HG03432 (cell line): ENCODE measurements around the gene GAS2L2.
"Not testable (repeated sequence)": the region's sequence is repeated elsewhere in the genome, so short reads cannot be mapped to it uniquely, and the experiment has no call there.

Source experiments
- ATAC-seq: cut with Tn5 transposase; IDR thresholded peaks from one replicate; pipeline ENCODE4 v1.9.1; 2021; ENCODE audit warnings: mild to moderate bottlenecking, moderate library complexity; ENCODE audit not compliant: unreplicated experiment

GAS2L2 gene

GRCh38 chr17:35730400-35731005 lies 22.5 kb downstream of the GAS2L2 start:
- ATAC-seq: no peak

- no peak for ATAC-seq
Observed at GRCh38 chr17:35729405-35729833, 23.6 kb downstream of the GAS2L2 start.

GRCh38 chr17:35728551-35728950 lies 24.5 kb downstream of the GAS2L2 start:
- ATAC-seq: no peak

DNA sequence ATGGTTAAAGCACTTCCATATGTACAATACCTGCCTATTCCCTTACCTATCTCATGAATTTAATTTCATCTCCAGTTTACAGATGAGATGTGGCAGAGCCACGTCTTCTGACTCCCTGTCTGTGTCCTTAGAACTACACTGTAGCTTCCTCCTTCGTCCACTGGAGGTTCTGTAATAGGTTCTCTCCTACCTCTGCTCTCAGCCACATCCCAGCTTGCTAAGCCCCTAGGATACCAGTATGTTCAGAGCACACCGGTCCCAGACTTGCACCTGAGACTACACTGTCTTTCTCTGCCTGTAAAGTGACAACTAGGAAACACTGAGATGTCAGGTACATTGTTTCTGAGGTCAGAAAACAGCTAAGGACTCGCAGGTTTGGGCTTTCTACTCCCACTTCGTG lies 25.4 kb downstream of the GAS2L2 start:
- ATAC-seq: no peak

GRCh38 chr17:35726953-35727460 lies 26.0 kb downstream of the GAS2L2 start:
- ATAC-seq: no peak

GRCh38 chr17:35726127-35726952 lies 26.7 kb downstream of the GAS2L2 start:
- ATAC-seq: no peak

GRCh38 chr17:35725802-35726126 lies 27.3 kb downstream of the GAS2L2 start:
- no peak for ATAC-seq

DNA sequence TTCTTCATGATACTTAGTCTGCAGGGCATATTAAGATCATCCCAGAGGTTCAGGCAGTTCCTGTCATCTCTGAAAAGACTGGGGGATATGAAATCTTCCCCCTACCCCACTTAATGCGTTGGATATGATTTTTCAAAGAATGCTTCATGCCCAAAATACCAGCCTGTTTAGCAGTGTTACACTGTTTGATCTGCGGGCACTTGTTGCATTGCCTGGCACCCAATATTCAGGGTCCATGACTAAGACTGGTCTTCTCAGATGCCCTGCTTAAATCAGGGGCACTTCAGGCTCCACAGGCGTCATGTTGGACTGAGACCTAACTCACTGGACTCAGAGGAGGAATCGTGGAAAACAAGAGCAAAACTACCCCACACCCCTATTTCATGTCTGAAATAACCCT lies 28.0 kb downstream of the GAS2L2 start:
- no peak for ATAC-seq

DNA sequence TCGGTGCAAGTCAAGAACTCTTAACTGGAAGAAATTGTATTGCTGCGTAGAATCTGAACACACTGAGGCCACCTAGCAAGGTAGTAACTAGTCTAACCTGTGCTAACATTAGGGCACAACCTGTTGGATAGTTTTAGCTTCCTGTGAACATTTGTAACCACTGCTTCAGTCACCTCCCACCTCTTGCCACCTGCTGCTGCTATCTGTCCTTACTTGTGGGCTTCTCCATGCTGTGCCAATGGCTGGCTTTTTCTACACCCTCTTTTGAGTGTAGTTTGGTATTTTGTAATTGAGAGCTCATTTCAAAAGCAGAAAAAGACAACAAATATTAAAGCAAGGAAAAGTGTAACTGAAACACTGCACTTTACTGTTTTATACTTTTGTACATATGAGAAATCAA lies 29.3 kb downstream of the GAS2L2 start:
- no peak for ATAC-seq

- ATAC-seq: no peak
Observed at GRCh38 chr17:35717475-35717874, 35.6 kb downstream of the GAS2L2 start.

DNA sequence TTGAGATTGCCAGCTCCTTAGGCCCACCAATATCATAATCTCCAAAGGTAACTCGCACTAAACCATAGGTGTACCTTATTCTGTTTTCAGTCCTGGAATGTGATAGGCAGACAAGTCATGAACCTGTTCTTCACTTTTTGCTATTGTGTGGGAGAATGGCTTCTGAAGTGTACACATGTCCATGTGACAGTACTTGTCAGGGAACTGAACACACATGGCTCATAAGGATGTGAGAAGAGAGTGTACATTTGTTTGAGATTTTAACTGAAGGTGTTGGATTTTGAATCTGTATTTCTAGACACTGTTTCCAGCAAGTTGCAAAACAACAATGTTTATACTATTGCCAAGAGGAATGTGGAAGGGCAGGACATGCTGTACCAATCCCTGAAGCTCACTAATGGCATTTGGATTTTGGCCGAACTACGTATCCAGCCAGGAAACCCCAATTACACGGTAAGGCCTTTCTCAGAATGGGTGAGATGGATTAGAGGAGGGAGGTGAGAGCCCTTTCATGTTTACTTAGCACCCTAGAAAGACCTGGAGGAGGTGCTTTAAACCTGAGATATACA lies 36.1 kb downstream of the GAS2L2 start:
- no peak for ATAC-seq

DNA sequence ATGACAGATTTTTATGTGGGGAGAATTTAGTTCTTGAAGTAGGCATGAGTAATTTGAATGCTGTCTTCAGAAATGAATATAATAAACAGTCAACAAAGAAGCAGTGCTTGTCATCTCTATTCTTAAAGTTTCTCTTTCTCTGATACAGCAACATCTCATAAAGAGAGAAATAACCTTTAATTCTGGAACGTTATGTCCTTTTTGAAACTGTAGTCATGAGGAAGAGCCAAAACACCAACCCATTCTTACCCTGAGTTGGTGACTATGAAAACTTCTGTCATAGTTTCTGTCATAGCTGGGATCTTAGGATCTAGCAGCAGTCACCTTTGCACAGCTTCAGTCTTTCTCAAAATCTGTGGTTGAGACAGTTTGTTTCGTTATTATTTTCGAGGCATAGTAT lies 36.9 kb downstream of the GAS2L2 start:
- ATAC-seq: no peak

- ATAC-seq: no peak
Observed at GRCh38 chr17:35715416-35715815, 37.6 kb downstream of the GAS2L2 start.

GRCh38 chr17:35714988-35715387 lies 38.1 kb downstream of the GAS2L2 start:
- no peak for ATAC-seq

DNA sequence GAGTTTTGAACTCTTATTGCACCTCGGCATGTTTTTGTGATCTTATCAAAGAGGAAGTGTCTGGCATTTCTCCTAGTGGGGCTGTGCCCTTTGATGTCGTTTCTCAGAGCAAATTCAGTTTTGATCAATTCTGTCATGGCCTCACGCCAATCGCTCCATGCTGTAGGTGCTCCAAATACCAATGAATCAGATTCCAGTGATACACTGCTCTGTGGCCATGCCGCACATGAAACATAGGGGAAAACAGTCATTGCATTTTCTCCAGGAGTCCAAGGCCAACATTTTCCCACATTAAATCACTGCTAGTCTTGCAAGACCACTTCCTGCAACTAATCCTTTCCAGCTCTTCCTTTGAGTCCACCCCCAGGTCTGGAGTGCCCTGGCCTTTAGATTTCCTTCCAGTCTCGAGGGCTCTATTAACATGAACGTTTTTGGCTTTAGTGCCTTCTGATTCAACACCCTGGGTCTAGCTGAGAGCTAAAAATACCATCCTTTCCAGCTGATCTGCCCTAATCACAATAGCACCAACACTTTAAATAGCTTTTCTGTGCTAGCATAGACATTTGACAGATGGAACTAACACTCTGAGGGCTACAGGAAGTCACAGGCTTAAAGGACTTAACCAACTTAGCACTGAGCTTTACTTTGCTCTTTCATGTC lies 39.8 kb downstream of the GAS2L2 start:
- no peak for ATAC-seq

- no peak for ATAC-seq
Observed at GRCh38 chr17:35710950-35711349, 42.1 kb downstream of the GAS2L2 start.

GRCh38 chr17:35709874-35710273 lies 43.2 kb downstream of the GAS2L2 start:
- no peak for ATAC-seq

DNA sequence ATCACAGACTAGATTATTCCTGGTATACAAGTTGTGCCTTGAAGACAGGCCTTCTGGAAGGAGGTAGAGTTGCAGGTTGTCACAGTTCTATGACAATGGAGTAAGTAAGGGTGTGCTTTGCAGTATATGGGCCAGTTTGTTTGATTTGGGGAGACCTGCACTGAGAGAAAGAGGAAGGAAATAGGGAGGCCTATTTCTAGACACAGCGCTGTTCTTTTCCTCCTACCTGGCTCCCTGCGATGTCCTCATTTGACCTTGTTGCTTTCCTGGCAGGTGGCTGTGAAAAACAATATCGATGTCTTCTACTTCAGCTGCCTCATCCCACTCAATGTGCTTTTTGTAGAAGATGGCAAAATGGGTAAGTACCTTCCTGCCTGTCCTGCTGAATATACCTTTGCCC lies 44.1 kb downstream of the GAS2L2 start:
- no peak for ATAC-seq

DNA sequence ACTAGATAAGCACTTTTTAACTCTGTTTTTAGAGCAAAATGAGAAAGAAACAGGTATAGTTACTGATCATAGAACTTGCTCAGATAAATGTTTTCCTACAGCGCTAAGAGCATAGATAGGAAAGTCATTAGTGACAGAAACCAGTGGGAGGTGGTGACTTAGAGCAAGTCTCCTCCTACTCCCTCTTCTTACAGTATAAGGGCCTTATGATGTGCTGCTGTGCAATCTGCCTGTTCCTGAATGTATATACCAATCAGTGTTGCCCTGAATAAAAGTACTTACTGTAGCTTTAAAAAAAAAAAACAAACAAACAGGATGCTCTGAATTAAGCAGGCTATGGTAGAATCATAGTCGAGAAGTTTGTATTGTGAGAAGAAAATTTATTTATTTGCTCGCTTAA lies 44.9 kb downstream of the GAS2L2 start:
- ATAC-seq: no peak

GRCh38 chr17:35705705-35706104 lies 47.3 kb downstream of the GAS2L2 start:
- ATAC-seq: no peak

DNA sequence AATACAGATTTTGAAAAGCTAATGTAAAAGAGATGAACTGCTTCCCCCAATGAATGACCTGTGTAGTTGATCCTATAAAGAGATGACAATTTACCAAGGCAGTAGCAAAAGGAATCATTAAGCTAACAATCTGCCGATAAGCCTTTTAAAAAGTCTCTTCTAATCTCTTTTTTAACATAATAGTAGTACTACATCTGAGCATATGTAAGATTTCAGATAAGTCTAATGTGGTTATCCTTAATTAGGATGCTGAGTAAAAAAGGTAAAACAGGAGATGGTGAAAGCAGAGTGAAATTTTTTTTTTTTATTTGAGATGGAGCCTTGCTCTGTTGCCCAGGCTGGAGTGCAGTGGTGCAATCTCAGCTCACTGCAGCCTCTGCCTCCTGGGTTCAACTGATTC lies 47.8 kb downstream of the GAS2L2 start:
- no peak for ATAC-seq

DNA sequence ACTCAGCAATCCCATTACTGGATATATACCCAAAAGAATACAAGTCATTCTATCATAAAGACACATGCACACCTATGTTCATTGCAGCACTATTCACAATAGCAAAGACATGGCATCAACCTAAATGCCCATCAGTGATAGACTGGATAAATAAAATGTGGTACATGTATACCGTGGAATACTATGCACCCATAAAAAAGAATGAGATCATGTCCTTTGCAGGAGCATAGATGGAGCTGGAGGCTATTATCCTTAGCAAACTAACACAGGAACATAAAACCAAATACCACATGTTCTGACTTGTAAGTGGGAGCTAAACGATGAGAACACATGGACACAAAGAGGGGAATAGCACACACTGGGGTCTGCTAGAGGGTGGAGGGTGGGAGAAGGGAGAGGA lies 49.7 kb downstream of the GAS2L2 start:
- ATAC-seq: not testable (repeated sequence)
